ENCODE measurements around the gene ANAPC16. TPM values are rescaled to one million over a fixed set of nuclear protein-coding genes. Genes with fewer than 3 reads are reported as not detected.

ANAPC16 gene
- polyA plus RNA-seq, 1 donor from 2014 or later = 209 TPM

DNA sequence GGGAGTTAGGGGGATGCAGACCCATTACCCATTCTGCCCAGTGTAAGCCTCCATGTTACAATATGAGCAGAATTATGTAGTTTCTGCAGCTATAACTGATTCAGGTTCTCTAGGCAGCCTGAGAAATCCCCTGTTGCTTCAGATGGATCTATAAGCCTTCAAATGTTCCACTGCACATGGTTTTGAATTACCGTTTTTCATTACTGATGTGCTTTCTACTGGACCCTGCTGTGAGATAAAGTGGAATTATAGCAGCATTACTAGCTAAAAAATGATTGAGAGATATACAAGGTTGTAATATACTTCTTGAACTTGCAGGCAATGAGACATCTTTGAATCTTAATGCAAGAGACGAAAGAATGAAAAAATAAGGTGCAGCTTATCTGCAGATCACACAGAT, 38.4 kb upstream of the ANAPC16 start:
- H3K9me3 ChIP-seq (ENCODE audit: low read length) = no peaks in the 10 kb centered on the region
- no peaks in the 10 kb centered on the region for H3K36me3 ChIP-seq (ENCODE audit: insufficient read depth, low read length)
- TF ChIP-seq, protein P1, sequence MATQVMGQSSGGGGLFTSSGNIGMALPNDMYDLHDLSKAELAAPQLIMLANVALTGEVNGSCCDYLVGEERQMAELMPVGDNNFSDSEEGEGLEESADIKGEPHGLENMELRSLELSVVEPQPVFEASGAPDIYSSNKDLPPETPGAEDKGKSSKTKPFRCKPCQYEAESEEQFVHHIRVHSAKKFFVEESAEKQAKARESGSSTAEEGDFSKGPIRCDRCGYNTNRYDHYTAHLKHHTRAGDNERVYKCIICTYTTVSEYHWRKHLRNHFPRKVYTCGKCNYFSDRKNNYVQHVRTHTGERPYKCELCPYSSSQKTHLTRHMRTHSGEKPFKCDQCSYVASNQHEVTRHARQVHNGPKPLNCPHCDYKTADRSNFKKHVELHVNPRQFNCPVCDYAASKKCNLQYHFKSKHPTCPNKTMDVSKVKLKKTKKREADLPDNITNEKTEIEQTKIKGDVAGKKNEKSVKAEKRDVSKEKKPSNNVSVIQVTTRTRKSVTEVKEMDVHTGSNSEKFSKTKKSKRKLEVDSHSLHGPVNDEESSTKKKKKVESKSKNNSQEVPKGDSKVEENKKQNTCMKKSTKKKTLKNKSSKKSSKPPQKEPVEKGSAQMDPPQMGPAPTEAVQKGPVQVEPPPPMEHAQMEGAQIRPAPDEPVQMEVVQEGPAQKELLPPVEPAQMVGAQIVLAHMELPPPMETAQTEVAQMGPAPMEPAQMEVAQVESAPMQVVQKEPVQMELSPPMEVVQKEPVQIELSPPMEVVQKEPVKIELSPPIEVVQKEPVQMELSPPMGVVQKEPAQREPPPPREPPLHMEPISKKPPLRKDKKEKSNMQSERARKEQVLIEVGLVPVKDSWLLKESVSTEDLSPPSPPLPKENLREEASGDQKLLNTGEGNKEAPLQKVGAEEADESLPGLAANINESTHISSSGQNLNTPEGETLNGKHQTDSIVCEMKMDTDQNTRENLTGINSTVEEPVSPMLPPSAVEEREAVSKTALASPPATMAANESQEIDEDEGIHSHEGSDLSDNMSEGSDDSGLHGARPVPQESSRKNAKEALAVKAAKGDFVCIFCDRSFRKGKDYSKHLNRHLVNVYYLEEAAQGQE (IDR thresholded peaks at IDR 0.05; ENCODE audit: borderline replicate concordance) = no peak
- TF ChIP-seq POLR2AphosphoS5 (IDR thresholded peaks at IDR 0.05) = peak; percentile 46
- H3K4me2 ChIP-seq (ENCODE audit: low read length) = no peak overlapping the region
- H3K9ac ChIP-seq (ENCODE audit: low read length) = no peak overlapping the region
- no peaks in the 10 kb centered on the region for H3K79me2 ChIP-seq (replicated peaks; ENCODE audit: insufficient read depth, low read length)
- H3K4me3 ChIP-seq (ENCODE audit: low read length) = no peak overlapping the region
- no peaks in the 10 kb centered on the region for H4K20me1 ChIP-seq (ENCODE audit: insufficient read depth)
- H3K9me2 ChIP-seq (ENCODE audit: insufficient read depth, low read length) = peaks cover 5% of the 10 kb centered on the region
- no peak overlapping the region for H3K27ac ChIP-seq (ENCODE audit: low read length)
- no peaks in the 10 kb centered on the region for H3F3A ChIP-seq (ENCODE audit: insufficient read depth, low read length, poor library complexity, severe bottlenecking)
- H3K27me3 ChIP-seq (ENCODE audit: insufficient read depth, low read depth, low read length) = no peaks in the 10 kb centered on the region
- H2AFZ ChIP-seq (ENCODE audit: low read depth, low read length) = no peak overlapping the region

DNA sequence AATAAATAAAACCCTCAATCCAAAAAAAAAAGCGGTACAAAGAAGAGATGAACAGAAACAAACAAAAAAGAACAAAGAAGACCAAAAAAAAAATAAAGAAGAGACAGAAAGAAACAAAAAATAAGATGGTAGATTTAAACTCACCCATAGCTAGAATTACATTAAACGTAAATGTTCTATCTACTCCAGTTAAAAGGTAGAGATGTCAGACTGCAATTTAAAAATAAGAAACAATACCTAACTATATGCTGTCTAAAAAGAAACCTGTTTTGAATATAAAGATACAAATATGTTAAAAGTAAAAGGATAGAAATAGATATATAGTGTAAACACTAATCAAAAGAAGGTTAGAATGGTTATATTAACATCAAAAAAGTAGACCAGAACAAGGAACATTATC, 31.7 kb upstream of the ANAPC16 start:
- Histone ChIP-seq H3K4me2 (ENCODE audit: low read length) (no peak overlapping the region), H3K9me3 (ENCODE audit: low read length) (no peaks in the 10 kb centered on the region), H3F3A (ENCODE audit: insufficient read depth, low read length, poor library complexity, severe bottlenecking) (no peaks in the 10 kb centered on the region), H3K4me3 (ENCODE audit: low read length) (no peak overlapping the region), H3K27me3 (ENCODE audit: insufficient read depth, low read depth, low read length) (no peaks in the 10 kb centered on the region), H3K9me2 (ENCODE audit: insufficient read depth, low read length) (no peaks in the 10 kb centered on the region), H3K36me3 (ENCODE audit: insufficient read depth, low read length) (no peaks in the 10 kb centered on the region), H2AFZ (ENCODE audit: low read depth, low read length) (no peak overlapping the region), H3K79me2 (replicated peaks; ENCODE audit: insufficient read depth, low read length) (no peaks in the 10 kb centered on the region), H3K27ac (ENCODE audit: low read length) (no peak overlapping the region), H3K9ac (ENCODE audit: low read length) (no peak overlapping the region), H4K20me1 (ENCODE audit: insufficient read depth) (no peaks in the 10 kb centered on the region)
- TF ChIP-seq RAD21 (conservative IDR thresholded peaks at IDR 0.05) (no peak), MXI1 (conservative IDR thresholded peaks at IDR 0.05; ENCODE audit: poor library complexity, severe bottlenecking) (no peak)

DNA sequence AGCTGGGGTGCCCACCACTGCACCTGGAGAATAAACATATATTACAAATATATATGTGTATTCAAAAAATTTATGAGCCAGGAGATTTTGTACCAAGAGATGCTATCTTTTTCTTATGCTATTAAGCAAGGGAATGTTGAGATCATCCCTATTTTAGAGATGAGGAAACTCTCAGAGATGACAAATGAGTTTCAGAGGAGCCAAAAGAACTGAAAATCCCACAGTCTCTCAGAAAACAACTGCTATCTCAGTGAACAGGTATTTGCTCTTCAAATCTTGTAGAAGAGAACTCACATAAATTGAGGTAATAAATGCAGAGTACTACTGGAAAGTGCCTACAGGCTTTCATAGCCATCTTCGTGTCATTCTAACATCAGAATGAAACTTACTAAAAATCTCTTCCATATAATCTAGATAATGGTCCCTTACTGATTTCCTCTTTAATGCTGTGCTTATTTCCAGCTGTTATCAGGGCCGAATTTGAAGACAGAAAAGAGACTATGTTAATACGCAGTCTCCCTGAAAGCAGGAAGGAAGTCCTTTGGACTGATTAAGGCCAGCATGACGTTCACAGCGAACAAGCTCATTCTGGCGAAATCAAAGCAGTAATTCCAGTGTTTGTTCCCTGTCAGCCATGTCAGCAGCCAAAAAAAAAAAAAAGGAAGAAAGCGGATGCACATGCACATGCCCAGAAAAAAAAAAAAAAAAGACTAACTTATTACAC, 29.4 kb upstream of the ANAPC16 start:
- Histone ChIP-seq H4K20me1 (ENCODE audit: insufficient read depth) (no peaks in the 10 kb centered on the region), H3K27ac (ENCODE audit: low read length) (no peak overlapping the region), H3K36me3 (ENCODE audit: insufficient read depth, low read length) (no peaks in the 10 kb centered on the region), H3K79me2 (replicated peaks; ENCODE audit: insufficient read depth, low read length) (no peaks in the 10 kb centered on the region), H3K9me3 (ENCODE audit: low read length) (no peaks in the 10 kb centered on the region), H3K9ac (ENCODE audit: low read length) (no peak overlapping the region), H3K9me2 (ENCODE audit: insufficient read depth, low read length) (no peaks in the 10 kb centered on the region), H3K27me3 (ENCODE audit: insufficient read depth, low read depth, low read length) (no peaks in the 10 kb centered on the region), H3K4me3 (ENCODE audit: low read length) (no peak overlapping the region), H3F3A (ENCODE audit: insufficient read depth, low read length, poor library complexity, severe bottlenecking) (no peaks in the 10 kb centered on the region), H3K4me2 (ENCODE audit: low read length) (no peak overlapping the region), H2AFZ (ENCODE audit: low read depth, low read length) (no peak overlapping the region)
- no peak for TF ChIP-seq RAD21 (conservative IDR thresholded peaks at IDR 0.05)
- peak; percentile 12 for TF ChIP-seq POLR2AphosphoS5 (IDR thresholded peaks at IDR 0.05)

DNA sequence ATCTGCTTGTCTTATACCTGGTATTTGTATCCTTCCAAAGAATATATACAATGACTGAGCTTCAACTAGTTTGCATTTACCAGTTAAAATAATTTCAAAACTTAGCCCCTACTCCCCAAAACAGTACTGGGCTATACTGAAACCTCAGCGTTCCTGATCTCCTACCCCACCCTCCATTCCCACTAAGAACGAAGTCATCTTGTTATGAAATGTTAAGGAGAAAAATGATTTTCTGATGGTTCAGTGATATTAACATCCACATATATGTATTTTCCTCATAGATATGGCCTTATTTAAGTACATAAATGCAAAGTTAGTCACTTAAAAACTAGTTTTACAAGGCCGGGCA, 28.9 kb upstream of the ANAPC16 start:
- H3K79me2 ChIP-seq (replicated peaks; ENCODE audit: insufficient read depth, low read length) = no peaks in the 10 kb centered on the region
- no peak overlapping the region for H2AFZ ChIP-seq (ENCODE audit: low read depth, low read length)
- no peak for TF ChIP-seq EZH2 (IDR thresholded peaks at IDR 0.05; ENCODE audit: borderline replicate concordance, insufficient read depth, low read length, poor library complexity, severe bottlenecking)
- no peak for TF ChIP-seq TAF1 (IDR thresholded peaks at IDR 0.05; ENCODE audit: low read depth)
- TF ChIP-seq, protein P2, sequence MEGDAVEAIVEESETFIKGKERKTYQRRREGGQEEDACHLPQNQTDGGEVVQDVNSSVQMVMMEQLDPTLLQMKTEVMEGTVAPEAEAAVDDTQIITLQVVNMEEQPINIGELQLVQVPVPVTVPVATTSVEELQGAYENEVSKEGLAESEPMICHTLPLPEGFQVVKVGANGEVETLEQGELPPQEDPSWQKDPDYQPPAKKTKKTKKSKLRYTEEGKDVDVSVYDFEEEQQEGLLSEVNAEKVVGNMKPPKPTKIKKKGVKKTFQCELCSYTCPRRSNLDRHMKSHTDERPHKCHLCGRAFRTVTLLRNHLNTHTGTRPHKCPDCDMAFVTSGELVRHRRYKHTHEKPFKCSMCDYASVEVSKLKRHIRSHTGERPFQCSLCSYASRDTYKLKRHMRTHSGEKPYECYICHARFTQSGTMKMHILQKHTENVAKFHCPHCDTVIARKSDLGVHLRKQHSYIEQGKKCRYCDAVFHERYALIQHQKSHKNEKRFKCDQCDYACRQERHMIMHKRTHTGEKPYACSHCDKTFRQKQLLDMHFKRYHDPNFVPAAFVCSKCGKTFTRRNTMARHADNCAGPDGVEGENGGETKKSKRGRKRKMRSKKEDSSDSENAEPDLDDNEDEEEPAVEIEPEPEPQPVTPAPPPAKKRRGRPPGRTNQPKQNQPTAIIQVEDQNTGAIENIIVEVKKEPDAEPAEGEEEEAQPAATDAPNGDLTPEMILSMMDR (IDR thresholded peaks at IDR 0.05; ENCODE audit: poor library complexity, severe bottlenecking) = no peak
- TF ChIP-seq MXI1 (conservative IDR thresholded peaks at IDR 0.05; ENCODE audit: poor library complexity, severe bottlenecking) = no peak
- TF ChIP-seq SMC3 (conservative IDR thresholded peaks at IDR 0.05; ENCODE audit: poor library complexity) = no peak
- TF ChIP-seq, protein P1 (IDR thresholded peaks at IDR 0.05; ENCODE audit: borderline replicate concordance) = no peak
- TF ChIP-seq EP300 (conservative IDR thresholded peaks at IDR 0.05; ENCODE audit: poor library complexity, severe bottlenecking) = no peak
- no peak for TF ChIP-seq RAD21 (conservative IDR thresholded peaks at IDR 0.05)
- no peak for TF ChIP-seq POLR2AphosphoS5 (IDR thresholded peaks at IDR 0.05)
- no peak overlapping the region for H3K9ac ChIP-seq (ENCODE audit: low read length)
- no peaks in the 10 kb centered on the region for H3K9me2 ChIP-seq (ENCODE audit: insufficient read depth, low read length)
- no peaks in the 10 kb centered on the region for H4K20me1 ChIP-seq (ENCODE audit: insufficient read depth)
- H3K9me3 ChIP-seq (ENCODE audit: low read length) = no peaks in the 10 kb centered on the region
- H3K27me3 ChIP-seq (ENCODE audit: insufficient read depth, low read depth, low read length) = no peaks in the 10 kb centered on the region
- H3F3A ChIP-seq (ENCODE audit: insufficient read depth, low read length, poor library complexity, severe bottlenecking) = no peaks in the 10 kb centered on the region
- no peak overlapping the region for H3K4me3 ChIP-seq (ENCODE audit: low read length)
- no peak overlapping the region for H3K4me2 ChIP-seq (ENCODE audit: low read length)
- H3K36me3 ChIP-seq (ENCODE audit: insufficient read depth, low read length) = no peaks in the 10 kb centered on the region
- no peak overlapping the region for H3K27ac ChIP-seq (ENCODE audit: low read length)
